Stimulated activated CD8-positive, alpha-beta memory T cell treated with anti-CD3 and anti-CD28 coated beads, Interleukin-15, amount 100 ng/mL, for 48 hours (primary cell): ENCODE data around the gene MBNL1.

Experiments used
- DNase-seq, 2 donors: peaks; one replicate each; pipeline ENCODE4 v3.0.0-alpha.2; 2020; ENCODE audit warnings: low read depth in 2 of 2

The MBNL1 gene

GRCh38 chr3:152276681-152277080 is 8.0 kb downstream of the MBNL1 start:
- DNase-seq: no peak

- DNase-seq: no peak
Observed at GRCh38 chr3:152277198-152277597, 8.5 kb downstream of the MBNL1 start.

GRCh38 chr3:152278756-152279427 is 10.2 kb downstream of the MBNL1 start:
- DNase-seq: no peak

- no peak for DNase-seq
Observed at GRCh38 chr3:152279479-152279878, 10.8 kb downstream of the MBNL1 start.

- no peak for DNase-seq
Observed at GRCh38 chr3:152280539-152280938, 11.8 kb downstream of the MBNL1 start.

GRCh38 chr3:152281133-152281713 is 12.5 kb downstream of the MBNL1 start:
- no peak for DNase-seq

- DNase-seq: no peak
Observed at GRCh38 chr3:152282813-152283212, 14.1 kb downstream of the MBNL1 start.

GRCh38 chr3:152283492-152284381 is 15.0 kb downstream of the MBNL1 start:
- DNase-seq: no peak

- no peak for DNase-seq
Observed at GRCh38 chr3:152284906-152285305, 16.2 kb downstream of the MBNL1 start.

GRCh38 chr3:152285509-152285908 is 16.8 kb downstream of the MBNL1 start:
- no peak for DNase-seq

- no peak for DNase-seq
Observed at GRCh38 chr3:152287898-152288576, 19.3 kb downstream of the MBNL1 start.

- DNase-seq: no peak
Observed at GRCh38 chr3:152288681-152289080, 20.0 kb downstream of the MBNL1 start.

GRCh38 chr3:152289708-152290107 is 21.0 kb downstream of the MBNL1 start:
- DNase-seq: no peak

GRCh38 chr3:152290374-152290773 is 21.6 kb downstream of the MBNL1 start:
- DNase-seq: no peak

GRCh38 chr3:152291238-152291637 is 22.5 kb downstream of the MBNL1 start:
- DNase-seq: no peak

- DNase-seq: no peak
Observed at GRCh38 chr3:152291649-152292066, 22.9 kb downstream of the MBNL1 start.

- no peak for DNase-seq
Observed at GRCh38 chr3:152292366-152292765, 23.6 kb downstream of the MBNL1 start.

GRCh38 chr3:152293347-152294006 is 24.7 kb downstream of the MBNL1 start:
- no peak for DNase-seq

- no peak for DNase-seq
Observed at GRCh38 chr3:152295344-152295743, 26.6 kb downstream of the MBNL1 start.

- no peak for DNase-seq
Observed at GRCh38 chr3:152295806-152296205, 27.1 kb downstream of the MBNL1 start.

- no peak for DNase-seq
Observed at GRCh38 chr3:152296382-152296781, 27.7 kb downstream of the MBNL1 start.

- no peak for DNase-seq
Observed at GRCh38 chr3:152296971-152297370, 28.2 kb downstream of the MBNL1 start.
